ENCODE results near the gene NHSL2.

The NHSL2 gene

DNA sequence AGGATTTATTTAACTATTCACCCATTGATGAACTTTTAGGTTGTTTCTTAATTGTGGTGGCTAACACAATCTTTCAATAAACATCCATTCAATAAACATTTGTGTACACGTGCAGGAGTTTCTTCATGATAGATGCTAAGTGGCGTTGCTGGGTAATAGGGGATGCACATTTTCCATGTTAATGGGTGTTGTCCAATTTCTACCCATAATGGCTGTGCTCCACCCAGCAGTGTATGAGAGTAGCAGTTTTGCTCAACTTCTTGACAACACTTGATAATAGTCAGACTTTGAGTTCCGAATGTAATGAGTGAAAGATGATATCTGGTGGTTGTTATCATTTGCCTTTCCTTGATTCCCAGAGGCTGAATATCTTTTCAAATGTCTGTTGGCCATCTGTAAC is 104.7 kb downstream of the NHSL2 start:
- H3K27me3 Mint-ChIP-seq: peaks cover 8% of the 10 kb centered on the region
- H3K36me3 Mint-ChIP-seq: no peaks in the 10 kb centered on the region
- H3K27ac Mint-ChIP-seq: no peak overlapping the region

DNA sequence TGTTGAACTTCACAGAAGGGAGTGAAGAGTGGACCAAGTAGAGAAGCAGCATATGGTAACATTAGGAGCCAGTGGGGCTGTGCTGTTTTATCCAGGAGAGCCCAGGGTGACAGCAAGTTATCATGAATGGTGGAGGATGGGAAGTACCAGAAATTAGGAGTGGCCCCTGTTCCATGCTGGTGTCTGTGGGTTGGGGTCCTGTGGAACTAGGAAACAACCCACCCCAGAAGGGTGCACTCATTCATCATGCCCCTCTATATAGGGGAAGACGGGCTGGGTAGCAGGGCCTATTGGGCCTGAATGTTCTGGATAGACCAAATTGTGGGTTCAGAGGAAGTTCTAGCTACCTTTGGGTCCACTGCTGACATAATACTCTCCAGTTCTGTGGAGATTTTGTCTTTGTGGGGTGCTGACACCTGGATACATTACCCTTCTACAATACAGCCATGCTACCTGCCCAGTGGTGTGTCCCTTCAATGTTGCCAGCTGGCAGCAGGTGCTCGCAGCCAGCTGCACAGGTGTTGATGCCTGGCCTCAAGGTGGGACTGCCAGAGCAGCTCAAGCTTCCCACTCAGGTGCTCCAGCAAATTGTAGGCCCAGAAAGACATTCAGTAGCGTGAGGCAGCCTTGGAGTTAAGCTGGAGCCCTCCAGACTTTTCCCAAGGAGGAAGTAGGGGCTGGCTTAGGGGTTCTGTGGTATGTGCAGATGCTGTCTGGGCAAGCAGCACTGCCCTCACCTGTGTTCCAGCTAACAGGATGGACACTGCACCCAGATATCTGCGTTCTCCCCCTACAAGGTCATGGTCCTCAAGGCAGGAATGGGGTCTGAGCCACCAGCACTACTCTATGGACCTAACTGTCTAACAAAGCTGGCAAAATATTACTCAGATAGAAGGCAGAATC is 106.5 kb downstream of the NHSL2 start:
- H3K36me3 Mint-ChIP-seq: no peaks in the 10 kb centered on the region
- H3K4me3 Mint-ChIP-seq: no peak overlapping the region
- H3K27me3 Mint-ChIP-seq: peaks cover 8% of the 10 kb centered on the region
- H3K9me3 Mint-ChIP-seq: no peaks in the 10 kb centered on the region
- H3K4me1 Mint-ChIP-seq: peaks cover 20% of the 10 kb centered on the region
- no peak overlapping the region for H3K27ac Mint-ChIP-seq
- no peak for ATAC-seq

More for the DNA sequence above, 104.7 kb downstream of the NHSL2 start:
- Mint-ChIP-seq H3K9me3 (no peaks in the 10 kb centered on the region), H3K4me3 (no peak overlapping the region), H3K4me1 (peaks cover 3% of the 10 kb centered on the region)
- ATAC-seq: no peak

DNA sequence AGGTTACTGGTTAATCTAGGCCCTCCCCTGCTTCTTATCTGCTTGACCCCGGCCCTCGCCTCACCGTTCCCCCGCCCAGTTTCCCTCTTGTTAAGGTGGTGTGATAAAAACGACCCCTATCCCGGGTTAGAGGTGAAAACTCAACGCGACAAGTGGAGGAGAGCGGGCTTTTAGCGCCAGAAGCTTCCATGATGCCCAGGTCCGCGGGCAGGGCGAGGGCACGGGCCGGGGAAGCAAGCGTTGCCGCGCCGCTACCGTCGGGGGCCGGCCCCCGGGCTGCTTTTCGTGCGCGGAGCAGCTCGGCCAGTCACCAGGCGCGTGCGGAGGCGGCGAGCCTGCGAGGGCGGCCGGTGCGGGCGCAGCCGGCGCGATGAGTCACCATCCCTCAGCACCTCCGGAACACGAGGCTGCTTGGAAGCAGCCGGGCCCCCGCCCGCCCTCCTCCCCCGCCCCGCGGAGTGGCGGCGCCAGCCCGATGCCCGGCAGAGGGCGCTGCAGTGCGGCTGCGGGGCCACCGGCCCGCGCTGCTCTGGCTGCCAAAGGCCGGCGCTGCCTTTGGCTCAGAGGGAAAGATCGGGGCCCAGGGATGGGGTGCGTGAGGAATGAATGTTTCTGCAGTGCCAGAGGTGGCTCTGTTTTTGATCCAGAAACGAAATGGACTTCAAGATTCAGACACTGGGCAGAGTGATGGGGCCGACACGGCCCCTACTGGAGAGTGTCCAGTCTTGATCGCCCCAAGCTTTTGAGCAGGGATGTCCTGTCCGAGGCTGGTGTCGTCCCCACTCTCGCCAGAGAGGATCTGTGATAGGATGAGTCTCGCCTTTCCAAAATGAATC is 107.8 kb downstream of the NHSL2 start:
- H3K27ac Mint-ChIP-seq: no peak overlapping the region
- H3K27me3 Mint-ChIP-seq: peaks cover 12% of the 10 kb centered on the region
- H3K4me3 Mint-ChIP-seq: peak overlapping the region; percentile 55
- peak; percentile 87 for ATAC-seq
- H3K4me1 Mint-ChIP-seq: peaks cover 20% of the 10 kb centered on the region
- no peaks in the 10 kb centered on the region for H3K9me3 Mint-ChIP-seq
- no peaks in the 10 kb centered on the region for H3K36me3 Mint-ChIP-seq

DNA sequence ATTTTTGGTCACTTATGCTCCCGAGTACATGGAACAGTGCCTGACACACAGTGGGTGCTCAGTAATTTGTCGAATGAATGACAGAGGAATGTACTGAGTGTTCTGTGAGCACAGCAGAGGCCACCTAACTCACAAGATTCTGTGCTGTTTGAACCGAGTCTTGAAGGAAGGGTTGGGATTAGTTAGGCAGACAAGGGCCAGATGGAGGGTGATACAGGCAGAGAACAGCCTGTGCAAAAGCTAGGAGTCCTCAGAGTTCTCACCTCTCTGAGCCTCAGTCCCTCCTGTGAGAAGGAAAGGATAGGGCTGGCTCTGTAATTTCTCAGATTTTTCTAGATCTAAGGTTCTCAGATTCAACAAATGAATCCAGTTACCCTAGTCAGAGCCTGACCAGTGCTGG is 108.8 kb downstream of the NHSL2 start:
- no peak for ATAC-seq
- no peak overlapping the region for H3K4me3 Mint-ChIP-seq
- peaks cover 20% of the 10 kb centered on the region for H3K4me1 Mint-ChIP-seq
- peaks cover 16% of the 10 kb centered on the region for H3K27me3 Mint-ChIP-seq
- H3K9me3 Mint-ChIP-seq: no peaks in the 10 kb centered on the region
- no peak overlapping the region for H3K27ac Mint-ChIP-seq
- no peaks in the 10 kb centered on the region for H3K36me3 Mint-ChIP-seq

DNA sequence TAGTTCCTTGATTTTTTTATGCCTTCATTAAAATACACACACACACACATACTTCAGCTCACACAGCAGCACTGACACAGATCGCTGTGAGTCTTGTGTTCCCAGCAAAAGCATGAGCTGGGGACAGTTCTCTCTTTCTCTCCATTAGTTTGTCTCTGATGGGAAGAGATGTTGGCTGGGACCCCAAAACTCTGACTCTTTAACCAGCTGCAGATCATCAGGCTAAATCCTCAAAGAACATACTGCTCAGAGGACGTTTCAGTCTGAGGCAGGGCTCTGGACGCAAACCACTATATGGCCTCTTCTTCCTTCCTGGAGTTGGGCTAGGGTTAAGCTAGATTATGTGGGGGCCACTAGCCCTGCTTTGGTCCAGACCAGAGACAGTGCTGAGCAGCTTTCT is 109.6 kb downstream of the NHSL2 start:
- Mint-ChIP-seq H3K27me3 (peaks cover 16% of the 10 kb centered on the region), H3K36me3 (no peaks in the 10 kb centered on the region), H3K27ac (no peak overlapping the region), H3K4me1 (peaks cover 20% of the 10 kb centered on the region), H3K9me3 (no peaks in the 10 kb centered on the region), H3K4me3 (no peak overlapping the region)
- no peak for ATAC-seq

DNA sequence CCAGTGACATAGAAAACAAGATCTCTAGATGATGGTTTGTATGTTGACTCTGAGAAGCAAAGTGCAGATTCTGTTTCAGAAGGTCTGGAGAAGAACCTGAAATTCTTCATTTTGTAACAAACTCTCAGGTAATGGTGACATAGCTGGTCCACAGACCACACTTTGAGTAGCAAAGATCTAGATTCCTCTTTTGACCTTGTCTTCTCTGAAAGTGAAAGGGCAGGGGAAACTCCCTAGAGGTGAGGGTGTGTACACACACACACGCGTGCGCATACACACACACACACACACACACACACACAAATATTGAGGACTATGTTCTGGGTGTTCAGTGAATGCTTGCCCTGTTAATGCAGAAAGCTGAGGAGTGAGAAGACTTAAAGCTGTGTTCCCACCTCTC is 110.1 kb downstream of the NHSL2 start:
- Mint-ChIP-seq H3K36me3 (no peaks in the 10 kb centered on the region), H3K27ac (no peak overlapping the region), H3K27me3 (peaks cover 16% of the 10 kb centered on the region), H3K4me3 (no peak overlapping the region), H3K4me1 (peaks cover 20% of the 10 kb centered on the region), H3K9me3 (no peaks in the 10 kb centered on the region)
- ATAC-seq: peak; percentile 82

DNA sequence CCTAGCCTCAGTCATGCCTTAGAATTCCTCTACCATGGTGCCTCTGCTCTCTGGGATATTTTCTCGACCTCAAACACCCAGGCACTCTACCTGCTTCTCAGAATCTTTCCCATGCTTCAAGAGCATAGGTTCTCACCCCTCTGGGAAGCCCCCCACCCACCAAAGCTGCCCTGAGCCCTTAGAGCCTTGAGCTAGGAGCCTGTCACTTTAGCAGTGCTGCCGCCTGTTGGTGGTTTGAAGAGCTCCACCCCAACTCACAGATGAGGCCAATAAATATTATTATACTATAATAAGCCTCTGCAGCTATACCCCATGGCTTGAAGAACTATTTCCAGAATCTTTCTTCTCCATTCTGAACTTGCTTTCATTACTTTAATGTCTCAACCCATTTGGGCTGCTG is 111.3 kb downstream of the NHSL2 start:
- no peaks in the 10 kb centered on the region for H3K36me3 Mint-ChIP-seq
- peaks cover 16% of the 10 kb centered on the region for H3K27me3 Mint-ChIP-seq
- peak overlapping the region; percentile 64 for H3K27ac Mint-ChIP-seq
- H3K4me1 Mint-ChIP-seq: peaks cover 20% of the 10 kb centered on the region
- H3K4me3 Mint-ChIP-seq: no peak overlapping the region
- H3K9me3 Mint-ChIP-seq: no peaks in the 10 kb centered on the region
- no peak for ATAC-seq

DNA sequence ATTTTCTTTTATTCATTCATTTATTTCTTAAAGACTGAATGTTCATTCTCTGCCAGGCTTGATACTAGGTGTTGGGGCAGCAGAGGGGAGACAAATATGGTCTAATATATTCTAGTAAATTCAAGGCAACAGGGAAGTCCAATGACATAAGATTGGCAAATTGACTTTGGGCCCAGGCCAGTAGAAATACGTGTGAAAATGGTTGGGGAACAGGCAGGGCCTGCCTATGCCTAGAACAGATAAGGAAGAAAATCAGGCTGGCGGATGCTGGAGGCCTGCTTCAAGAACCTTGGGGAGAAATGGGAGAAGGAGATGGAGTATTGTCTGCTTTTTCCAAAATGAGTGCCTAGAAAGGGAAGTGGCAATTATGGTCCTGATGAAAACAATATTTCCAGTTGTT is 112.4 kb downstream of the NHSL2 start:
- no peak for ATAC-seq
- Mint-ChIP-seq H3K27ac (no peak overlapping the region), H3K27me3 (peaks cover 18% of the 10 kb centered on the region), H3K36me3 (no peaks in the 10 kb centered on the region), H3K4me1 (peaks cover 20% of the 10 kb centered on the region), H3K4me3 (no peak overlapping the region), H3K9me3 (no peaks in the 10 kb centered on the region)

DNA sequence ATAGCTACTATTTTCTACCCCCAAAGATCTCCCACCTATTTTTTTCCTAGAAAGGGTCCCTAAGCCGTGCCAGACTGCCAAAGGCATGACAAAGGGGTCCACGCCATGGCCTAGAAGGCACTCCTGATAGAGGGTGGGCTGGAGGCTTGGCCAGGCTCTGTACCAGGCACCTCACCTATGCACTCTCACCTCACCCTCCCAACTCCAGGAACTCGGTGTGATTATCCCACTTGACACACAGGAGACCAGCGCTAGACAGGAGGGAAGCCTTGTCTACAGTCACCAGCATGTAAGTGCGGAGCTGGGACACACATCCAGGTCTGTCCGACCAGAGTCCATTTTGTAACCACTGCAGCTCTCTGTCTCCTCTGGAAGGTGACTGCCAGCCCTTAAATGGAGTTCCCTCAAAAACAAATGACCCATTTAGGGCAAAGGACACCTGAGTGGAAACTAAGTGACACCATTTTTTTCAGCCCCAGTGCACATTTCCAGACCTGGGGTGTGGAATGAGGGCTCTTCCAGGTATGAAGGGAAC is 114.7 kb downstream of the NHSL2 start:
- Mint-ChIP-seq H3K9me3 (no peaks in the 10 kb centered on the region), H3K27me3 (peaks cover 17% of the 10 kb centered on the region), H3K27ac (no peak overlapping the region), H3K4me3 (no peak overlapping the region), H3K36me3 (no peaks in the 10 kb centered on the region), H3K4me1 (peaks cover 18% of the 10 kb centered on the region)
- ATAC-seq: no peak

DNA sequence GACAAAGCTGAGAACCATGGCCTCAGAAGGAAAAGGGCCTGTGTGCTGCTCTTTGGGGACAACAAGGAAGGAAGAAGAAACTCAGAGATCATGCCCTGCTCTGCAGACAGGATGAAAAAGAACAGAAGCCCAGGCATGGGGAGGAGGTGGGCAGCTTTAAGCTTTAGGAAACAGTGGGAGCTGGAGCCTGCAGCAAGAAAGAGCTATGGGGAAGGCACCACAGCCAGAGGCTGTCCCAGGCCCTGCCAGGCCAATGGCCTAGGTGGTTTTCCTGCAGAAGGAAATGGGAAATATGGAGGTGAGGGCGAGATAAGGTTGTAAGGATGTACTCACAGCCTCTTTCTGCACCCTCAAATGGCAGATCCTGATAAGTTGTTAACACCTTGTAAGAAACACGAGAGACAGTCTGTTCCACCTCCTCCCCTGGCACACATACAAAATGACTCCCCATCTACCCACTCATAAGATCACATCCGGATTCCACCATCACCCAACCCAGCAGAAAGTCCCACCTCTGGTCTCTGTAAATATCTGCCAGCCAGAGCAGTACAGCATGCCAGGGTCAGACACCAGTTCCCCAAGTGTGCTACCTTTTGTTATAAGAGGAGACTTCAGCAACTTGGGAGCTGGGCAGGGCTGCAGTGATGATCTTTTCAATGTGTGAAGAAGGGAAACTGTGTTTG is 115.8 kb downstream of the NHSL2 start:
- H3K4me3 Mint-ChIP-seq: no peak overlapping the region
- no peaks in the 10 kb centered on the region for H3K9me3 Mint-ChIP-seq
- peaks cover 17% of the 10 kb centered on the region for H3K27me3 Mint-ChIP-seq
- no peaks in the 10 kb centered on the region for H3K36me3 Mint-ChIP-seq
- ATAC-seq: peak; percentile 64
- H3K27ac Mint-ChIP-seq: no peak overlapping the region
- peaks cover 6% of the 10 kb centered on the region for H3K4me1 Mint-ChIP-seq

DNA sequence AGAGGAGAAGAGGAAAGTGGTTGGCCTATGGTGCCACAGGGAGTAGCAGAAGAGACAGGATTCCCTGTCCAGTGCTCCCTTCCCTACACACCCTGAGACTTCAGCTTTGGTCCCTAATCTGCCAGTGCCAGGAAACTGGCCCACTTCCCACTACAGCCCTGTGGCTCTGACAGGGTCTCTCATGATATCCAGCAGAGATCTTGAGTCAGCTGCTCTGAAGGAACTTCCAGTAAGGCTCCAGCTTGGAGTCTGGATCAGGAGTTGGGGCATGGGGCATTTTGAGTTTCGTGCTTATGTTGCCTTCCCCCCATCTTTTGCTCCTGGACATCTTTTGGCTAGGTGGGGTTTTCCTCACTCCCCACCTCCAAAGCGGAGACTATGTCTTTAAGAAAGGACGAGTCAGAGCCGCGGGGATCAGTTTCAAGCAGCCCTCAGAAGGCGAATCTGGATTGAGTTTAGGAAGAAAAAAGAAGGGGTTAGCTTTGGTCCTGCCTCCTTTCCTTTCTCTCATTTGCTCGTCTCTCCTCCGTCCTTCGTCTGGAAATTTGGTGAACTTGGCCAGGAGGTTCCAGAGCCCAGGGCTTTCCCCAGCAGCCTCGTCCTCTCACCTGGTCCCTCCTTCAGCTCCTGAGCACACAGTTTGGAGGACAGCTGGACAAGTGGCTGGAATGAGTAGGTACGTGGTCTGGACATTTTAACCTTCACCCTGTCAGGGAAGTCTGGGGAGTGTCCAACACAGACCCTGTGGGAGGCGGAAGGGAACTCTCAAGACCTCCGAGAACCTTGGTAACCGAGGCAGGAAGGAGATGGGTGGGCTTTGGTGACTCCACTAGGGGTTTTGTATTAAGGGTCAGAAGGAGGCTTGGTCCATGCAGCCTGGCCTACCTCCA is 116.6 kb downstream of the NHSL2 start:
- no peak overlapping the region for H3K27ac Mint-ChIP-seq
- H3K4me1 Mint-ChIP-seq: no peaks in the 10 kb centered on the region
- H3K4me3 Mint-ChIP-seq: no peak overlapping the region
- H3K27me3 Mint-ChIP-seq: peaks cover 17% of the 10 kb centered on the region
- H3K9me3 Mint-ChIP-seq: no peaks in the 10 kb centered on the region
- no peak for ATAC-seq
- no peaks in the 10 kb centered on the region for H3K36me3 Mint-ChIP-seq

DNA sequence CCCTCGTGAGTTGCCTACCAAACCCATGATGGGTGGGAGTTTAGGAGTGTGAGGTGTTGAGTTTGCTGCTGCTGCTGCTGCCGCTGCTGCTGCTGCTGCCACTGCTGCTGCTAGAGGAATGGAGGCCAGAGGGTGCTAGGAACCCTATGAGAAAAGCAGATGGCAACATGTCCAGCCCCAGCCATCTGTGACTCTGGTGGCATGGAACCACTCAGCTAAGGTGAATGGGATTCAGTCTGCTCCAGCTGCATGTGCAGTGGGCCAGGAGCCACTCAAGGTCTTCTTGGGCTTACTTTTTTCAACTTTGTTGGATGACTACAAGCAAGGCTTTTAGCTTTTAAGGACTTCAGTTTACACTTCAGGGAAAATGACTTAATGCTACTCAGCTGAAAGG is 117.3 kb downstream of the NHSL2 start:
- Mint-ChIP-seq H3K36me3 (no peaks in the 10 kb centered on the region), H3K27ac (no peak overlapping the region), H3K4me1 (no peaks in the 10 kb centered on the region), H3K4me3 (no peak overlapping the region), H3K27me3 (peaks cover 17% of the 10 kb centered on the region), H3K9me3 (no peaks in the 10 kb centered on the region)
- ATAC-seq: no peak

DNA sequence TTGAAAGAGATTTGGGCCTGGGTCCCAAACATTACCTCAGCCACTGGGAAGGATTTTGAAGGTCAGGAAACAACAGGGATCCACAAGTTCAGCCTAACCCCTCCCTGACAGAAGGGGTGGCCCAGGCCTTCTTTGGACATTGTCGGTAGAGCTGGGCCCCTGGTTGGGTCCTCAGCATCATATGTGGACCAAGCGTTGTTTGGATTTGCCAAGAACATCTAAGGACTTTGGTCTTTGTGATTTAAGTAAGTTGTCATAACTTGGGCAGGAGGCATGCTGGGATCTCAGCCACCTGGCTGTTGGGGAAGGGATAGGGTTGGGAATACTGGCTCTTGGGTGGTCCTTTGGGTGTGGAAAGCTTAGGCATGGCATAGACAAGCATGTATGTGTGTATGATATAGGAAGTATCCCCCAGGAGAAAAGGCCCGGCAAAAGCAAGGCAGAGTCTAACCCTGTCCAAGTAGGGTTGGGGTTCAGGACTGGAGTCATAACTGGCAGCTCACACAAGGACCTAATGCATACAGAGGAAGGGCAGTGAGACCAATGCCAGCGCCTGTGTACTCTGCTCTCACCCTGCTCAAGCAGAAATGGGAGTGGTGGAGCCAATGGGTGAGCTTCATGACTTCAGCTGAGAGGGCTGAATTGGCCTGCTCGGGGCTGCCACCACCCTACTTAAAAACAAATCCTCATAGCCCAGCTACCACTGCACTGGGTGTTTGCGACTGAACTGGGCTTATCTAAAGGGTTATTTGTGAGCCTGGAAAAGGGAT is 118.2 kb downstream of the NHSL2 start:
- no peaks in the 10 kb centered on the region for H3K9me3 Mint-ChIP-seq
- H3K4me3 Mint-ChIP-seq: no peak overlapping the region
- no peaks in the 10 kb centered on the region for H3K4me1 Mint-ChIP-seq
- H3K27me3 Mint-ChIP-seq: peaks cover 9% of the 10 kb centered on the region
- no peaks in the 10 kb centered on the region for H3K36me3 Mint-ChIP-seq
- H3K27ac Mint-ChIP-seq: no peak overlapping the region
- ATAC-seq: no peak
